GM19328 (cell line): ENCODE results near the gene RIPPLY2.

Source experiments
- ATAC-seq: cut with Tn5 transposase; IDR thresholded peaks from one replicate; pipeline ENCODE4 v1.9.1; 2021; ENCODE audit warnings: mild to moderate bottlenecking, moderate library complexity; ENCODE audit not compliant: unreplicated experiment

RIPPLY2 gene

DNA sequence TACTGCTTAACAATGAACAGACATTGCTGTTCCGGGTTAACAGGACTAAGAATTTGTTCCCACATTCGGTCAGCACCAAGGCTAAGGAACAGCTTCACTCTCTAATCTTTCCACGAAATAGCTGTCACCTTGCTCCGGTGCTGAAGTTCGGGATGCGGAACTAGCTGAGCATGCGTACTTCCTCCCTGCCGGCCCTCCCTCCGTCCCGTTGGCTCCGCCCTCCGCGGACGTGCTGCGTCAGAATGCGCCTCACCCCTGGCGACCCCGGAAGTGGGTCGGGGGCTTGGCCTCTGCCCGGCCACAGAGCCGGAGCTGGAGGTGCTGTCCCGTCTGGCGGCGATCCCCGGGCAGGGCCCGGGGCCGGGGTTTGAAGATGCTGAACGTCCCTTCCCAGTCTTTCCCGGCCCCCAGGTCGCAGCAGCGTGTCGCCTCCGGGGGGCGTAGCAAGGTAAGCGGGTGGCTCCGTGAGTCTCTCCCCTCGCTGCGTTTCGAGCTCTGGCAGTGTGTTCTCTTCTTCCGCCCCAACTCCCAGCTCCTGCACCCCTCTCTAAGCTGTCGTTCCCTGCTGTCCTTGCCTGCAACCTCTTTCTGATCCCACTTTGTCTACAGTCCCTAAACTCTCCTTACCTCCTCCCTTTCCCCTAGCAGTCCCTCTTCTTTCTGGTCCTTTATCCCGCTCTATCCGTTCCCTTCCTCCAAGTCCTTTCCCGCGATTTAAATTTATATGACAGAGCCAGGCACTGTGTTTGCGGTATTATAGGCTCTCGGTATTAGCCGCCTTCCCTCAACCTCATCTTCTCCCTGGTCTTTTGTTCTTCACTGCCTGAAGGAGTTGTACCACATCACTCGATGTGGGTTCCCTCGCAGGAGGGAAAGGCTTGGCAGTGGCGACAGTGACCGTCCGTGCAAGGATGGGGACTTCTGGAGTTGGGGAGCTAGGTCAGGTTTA is 6.5 kb downstream of the RIPPLY2 start, which contains the start of gene CYB5R4:
Gene CYB5R4 (plus strand): TSS at position 280 of the 949 bp plus-strand sequence. CDS start 94 bp downstream, at position 374.
- ATAC-seq: peak; percentile 98

DNA sequence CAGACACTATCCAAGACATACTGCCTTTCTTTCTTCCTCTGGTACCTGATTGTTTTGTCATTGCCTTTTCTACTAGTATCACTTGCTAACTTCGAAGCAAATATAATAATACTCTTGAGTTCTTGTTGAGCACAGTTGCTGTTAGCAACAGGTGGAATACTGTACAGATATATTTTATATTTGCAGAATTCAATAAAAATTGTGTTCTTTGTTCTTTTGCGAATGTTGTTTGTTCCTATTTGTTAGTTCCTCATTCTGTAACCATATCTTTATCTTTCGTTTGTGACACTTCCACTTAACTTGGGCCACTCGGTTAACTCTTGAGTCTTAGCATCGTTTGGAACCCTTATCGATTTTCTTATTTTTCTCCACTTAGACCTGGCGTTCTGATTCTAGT is 7.2 kb downstream of the RIPPLY2 start:
- no peak for ATAC-seq

DNA sequence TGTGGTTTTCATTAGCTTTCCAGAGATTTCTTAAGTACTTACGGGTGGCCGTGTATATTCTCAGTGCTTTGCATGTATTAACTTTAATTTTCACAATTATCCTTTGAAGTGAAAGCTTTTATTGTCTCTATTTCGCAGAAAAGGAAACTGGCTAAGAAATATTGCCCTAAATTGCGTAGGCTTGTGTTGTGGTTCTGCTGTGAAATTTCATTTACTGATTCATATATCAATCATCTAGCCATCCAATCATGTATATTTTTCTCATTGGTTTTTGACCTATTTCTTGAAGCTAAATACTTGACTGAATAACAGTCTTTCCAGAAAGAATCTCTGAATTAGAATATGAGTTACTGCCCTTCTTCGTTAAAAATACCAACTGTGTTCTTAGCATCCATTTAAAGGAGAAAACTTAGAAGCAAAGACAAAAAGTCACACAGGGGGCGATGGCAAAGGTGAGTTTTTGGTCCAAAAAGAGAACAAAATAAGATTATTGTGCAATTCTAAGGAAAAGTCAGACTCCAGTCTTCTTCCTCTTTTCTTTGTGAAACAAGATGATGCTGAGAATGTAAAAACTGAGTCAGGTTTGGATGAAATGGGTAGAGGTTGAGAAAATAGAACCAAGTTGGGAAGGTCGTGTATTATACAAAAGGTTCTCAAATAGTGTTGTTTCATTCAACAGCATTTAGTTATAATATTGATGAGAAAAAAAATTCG is 7.8 kb downstream of the RIPPLY2 start:
- ATAC-seq: no peak

DNA sequence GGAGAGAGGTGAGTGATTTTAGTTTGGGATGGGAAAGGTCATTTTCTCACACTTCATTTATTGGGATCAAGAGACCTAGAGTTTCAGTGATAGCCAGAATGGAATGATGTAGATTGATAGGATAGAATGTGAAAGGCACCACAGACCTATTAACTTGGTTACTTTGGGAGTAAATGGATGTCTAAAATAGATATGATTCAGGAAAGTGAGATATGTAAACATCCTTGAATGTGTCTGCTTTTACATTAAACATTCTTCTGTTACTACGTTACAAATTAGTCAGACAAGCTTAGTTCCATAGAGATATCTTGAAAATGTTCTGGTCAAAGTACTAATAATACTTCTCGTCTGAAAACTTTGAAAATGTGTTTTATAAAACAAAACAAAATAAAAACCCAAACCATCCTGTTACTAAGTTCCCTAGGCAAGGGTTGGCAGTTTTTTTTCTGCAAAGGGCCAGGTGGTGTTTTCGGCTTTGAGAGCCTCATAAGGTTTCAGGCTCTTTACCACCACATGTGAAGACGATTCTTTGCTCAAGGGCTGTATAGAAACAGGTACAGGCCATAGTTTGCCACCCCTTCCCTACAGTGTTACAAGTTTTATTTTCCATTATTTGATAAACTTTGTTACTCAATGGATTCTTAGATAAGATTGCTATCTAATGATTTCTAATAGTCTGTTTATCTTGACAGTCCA is 9.8 kb downstream of the RIPPLY2 start:
- no peak for ATAC-seq

DNA sequence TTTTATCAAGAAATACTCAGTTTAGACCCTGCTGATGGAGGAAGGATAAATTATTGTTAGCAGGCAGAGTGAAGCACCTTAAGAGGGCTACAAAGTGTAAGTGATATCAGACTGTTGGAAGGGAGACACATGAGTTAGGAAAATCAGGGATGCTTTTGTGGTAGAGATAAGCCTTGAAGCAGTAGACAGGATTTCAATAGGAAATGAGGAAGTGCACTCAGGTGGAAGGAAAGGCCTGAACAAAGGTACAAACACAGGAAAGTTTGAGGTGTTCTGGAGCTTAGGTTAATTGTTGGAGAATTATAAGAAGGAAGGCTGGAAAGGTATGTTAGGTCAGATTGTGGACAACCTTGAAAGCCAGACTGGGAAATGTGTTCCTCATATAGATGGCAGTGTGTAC is 13.9 kb downstream of the RIPPLY2 start:
- ATAC-seq: no peak

DNA sequence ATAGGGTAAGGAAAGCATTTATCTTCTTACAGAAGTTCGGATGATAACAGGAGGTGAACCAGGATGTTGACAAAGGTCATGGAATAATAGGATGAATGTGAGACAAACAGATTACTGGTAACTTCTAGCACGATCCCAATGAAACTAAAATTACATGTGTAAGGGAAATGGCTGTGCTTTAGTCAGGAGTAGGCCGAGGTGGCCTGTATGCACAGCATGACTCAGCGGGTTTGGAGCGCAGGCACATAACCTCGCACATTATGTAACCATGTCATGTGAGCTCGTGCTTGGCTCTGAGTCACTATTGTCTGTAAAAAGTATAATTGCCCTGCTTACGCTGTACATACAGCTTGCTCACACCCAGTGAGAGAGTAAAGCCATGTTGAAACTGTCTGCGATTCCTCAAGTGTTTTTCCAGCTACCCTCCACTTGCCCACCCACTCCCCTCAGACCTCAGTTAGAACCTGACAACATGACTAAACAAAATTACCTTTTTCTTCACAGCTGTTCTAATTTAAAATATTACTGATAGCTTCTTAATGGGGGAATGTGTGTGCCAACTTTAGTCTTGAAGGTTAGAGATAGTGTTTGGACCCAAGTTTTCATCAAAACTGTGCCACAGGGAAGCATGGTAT is 14.5 kb downstream of the RIPPLY2 start:
- no peak for ATAC-seq

DNA sequence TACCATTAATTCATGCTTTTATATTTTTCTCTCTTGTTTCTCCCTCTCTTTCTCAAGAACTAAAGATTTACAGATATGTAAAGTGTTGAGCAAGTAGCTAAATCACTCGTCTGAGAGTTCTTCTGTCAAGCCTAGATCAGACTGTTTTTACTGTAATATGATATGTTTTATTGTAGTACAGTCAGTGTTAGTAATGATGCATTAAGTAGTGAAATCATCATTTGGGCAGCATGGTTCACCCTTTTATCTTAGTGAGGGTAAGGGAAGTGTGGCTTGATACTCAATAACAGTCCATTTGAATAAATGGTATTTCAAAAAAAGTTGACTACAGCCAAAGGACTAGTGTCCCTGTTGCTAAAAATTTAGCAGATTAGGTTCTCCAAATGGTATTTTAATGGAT is 15.5 kb downstream of the RIPPLY2 start:
- no peak for ATAC-seq

DNA sequence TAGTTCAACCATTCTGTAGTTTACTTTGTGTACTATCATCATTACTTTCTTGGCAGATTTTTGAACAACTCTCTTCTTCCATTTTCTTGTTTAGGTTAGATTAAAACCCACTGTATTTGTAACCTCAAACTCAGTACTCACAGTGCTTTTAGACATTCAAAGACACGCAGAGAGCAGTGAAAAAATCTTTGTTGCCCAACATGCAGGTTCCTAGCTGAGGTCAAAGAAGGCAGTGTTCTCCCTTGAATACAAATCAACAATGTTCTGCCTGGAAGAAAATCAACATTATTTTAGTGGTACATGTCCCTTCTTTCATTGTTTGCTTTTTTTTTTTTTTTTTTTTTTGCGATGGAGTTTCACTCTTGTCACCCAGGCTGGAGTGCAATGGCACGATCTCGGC is 17.5 kb downstream of the RIPPLY2 start:
- ATAC-seq: no peak

DNA sequence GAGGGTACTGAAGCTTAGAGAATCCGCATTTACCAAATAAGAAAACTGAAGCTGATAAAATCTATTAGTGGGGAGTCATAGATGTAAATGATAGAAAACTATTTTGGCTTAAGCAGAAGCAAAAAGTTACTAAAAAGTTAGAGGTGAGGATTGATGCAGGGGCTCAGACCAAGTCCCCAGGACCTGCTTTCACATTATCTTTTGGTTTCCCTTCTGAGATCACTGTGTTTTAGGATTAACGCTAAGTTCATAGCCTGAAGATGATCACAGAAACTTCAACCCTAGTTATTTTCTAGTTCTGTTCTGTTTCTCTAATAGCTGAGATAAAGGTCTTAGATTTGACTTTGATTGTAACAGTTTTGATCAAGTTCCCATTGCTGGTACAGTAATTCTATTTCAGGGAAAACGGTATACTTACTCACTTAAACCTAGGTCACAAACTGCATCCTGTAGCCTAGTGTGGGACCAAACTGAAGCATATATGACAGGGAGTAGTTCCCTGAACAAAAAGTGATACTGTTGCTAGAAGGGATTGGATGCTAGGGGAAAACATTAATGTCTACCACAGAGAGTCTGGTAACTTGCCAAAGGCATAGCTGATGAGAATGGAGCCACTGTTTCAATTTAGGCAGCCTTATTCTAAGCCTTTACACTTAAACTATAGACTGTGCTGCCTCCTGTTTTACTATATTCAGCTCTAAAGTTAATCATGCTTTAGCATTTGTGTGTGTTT is 19.4 kb downstream of the RIPPLY2 start:
- no peak for ATAC-seq

DNA sequence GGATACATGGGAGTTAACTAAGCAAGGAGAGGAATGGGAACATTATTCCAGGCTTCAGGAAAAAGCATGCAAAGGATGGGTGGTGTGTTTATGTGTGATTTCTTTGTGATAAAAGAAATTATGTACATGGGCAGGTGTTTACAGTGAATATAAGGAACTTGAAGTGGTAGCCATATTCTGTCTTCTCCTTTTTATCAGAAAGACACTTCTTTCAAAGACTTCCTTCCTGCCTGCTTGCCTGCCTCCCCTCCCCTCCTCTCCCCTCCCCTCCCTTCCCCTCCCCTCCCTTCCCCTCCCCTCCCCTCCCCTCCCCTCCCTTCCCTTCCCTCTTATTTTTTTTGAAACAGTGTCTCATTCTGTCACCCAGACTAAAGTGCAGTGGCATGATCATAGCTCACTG is 20.7 kb downstream of the RIPPLY2 start:
- ATAC-seq: no peak

DNA sequence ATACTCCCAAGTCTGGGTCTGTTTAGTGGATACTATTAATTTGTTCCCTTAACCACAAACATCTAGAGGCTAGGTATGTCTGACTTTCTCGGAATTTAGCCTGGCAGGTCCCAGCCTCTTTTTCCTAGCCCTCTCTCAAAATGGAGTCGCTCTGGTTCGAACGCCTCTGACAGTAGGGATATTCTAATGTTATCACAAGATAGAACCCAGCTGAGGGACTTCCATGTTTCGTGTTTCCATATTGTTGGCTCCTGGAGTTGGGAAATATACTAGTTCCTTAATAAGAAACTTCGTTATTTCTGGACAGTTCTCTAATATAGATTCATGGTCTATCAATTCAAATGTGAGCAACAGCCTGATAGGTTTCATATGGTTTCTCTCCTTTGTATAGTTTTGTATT is 22.7 kb downstream of the RIPPLY2 start:
- no peak for ATAC-seq

DNA sequence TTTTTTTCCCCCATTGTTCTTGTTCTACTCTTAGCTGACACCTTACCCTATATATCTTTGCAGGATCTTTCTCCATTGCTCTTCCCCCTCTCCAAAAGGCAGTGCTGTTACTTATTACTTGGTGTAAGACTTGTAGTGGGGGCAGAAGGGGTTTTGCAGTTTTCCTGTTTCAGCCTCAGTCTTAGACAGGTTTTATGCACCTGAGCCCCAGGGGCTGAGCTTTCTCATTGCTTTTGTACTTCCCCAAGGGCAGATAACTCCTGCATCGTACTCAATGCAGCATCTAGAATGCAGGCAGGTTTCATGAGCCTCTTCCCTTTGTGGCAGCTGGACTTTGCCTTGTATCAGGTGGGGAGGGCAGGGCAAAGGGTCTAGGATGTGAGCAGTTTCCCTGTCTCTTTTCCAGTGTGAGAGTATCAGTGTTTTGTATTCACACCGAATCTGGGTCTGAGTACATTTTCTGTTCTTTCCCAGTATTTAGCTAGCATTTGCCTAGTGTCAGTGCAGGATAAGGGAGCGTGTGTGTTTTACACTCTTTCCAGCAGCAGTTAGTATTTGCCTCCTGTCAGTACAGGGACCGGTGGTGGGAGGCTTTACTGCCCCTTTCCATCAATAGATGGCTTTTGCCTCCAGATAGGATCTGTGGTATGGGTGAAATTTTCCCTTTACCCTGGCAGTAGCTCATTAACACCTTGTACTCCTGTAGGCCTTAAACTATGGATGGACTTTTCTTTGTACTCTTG is 25.9 kb downstream of the RIPPLY2 start:
- ATAC-seq: no peak

DNA sequence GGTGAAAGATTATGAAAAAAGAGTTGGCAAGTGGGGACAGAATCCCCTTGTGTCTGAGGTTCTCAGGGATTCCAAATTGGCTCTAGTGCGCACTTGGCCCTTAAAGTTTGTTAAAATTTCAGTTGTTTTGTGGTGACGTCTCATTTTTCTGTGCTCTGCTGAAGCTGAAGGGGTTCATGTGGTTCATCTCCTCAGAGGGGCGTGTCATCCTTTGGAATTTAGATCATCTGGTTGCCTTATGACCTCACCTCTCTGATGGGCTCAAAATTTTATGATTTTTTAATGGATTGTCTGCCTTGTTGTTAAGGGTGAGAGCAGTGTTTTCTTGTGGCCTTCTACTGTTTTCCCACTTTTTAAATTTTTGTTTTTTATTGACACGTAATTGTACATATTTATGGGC is 26.6 kb downstream of the RIPPLY2 start:
- ATAC-seq: no peak

DNA sequence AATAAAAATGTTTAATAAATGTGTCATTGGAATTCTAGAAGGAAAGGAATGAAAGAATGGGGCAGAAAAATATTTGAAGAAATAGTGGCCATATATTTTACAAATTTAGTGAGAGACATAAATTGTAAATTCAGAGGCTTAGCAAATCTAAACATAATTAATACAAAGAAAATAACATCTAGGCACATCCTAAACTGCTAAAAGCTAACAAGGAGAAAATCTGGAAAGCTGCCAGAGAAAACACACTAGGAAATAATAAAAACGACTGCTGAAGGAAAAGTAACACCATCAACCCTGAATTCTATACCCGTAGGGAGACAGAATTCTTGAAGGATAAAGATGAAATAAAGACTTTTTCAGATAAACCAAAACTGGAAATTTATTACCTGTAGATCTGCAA is 30.1 kb downstream of the RIPPLY2 start:
- no peak for ATAC-seq

DNA sequence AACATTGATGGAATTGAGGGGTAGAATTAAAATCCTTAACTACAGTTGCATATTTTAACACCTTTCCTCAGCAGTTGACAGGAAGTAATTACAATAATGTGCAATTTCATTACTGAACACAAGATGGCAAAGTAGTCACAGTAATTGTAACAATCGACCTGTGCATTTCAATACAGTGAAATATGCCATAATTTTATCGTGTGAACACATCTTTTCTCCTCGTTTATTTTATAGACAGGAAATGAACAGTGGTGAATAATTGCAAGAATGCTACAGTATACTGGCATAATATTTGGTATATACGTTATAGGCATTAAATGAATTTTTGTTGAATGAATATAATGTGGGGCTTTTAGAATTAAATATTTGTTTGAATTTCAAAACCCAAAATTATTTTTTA is 31.4 kb downstream of the RIPPLY2 start:
- ATAC-seq: peak; percentile 85

DNA sequence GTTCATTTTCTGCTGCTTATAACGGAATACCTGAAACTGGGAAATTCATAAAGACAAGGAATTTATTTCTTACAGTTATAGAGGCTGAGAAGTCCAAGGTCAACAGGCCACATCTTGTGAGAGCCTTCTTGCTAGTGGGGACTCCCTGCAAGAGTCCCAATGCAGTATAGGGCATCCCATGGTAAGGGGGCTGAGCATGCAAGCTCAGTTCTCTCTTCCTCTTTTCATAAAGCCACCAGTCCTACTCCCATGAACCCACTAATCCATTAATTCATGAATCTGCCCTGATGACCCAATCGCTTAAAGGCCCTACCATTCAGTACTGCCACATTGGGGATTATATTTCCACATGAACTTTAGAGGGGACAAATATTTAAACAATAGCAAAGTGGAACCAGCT is 32.8 kb downstream of the RIPPLY2 start:
- ATAC-seq: no peak

DNA sequence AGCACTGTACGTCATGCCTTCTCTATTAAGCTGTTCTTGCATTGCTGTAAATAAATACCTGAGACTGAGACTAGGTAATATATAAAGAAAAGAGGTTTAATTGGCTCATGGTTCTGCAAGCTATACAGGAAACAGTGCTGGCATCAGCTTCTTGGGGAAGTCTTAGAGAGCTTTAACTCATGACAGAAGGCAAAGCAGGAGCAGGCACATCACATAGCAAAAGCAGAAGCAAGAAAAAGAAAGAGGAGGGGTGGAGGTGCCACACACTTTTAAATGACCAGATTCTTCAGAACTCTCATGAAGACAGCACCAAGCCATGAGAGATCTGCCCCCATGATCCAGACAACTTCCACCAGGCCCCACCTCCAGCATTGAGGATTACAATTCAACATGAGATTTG is 36.5 kb downstream of the RIPPLY2 start:
- ATAC-seq: no peak

DNA sequence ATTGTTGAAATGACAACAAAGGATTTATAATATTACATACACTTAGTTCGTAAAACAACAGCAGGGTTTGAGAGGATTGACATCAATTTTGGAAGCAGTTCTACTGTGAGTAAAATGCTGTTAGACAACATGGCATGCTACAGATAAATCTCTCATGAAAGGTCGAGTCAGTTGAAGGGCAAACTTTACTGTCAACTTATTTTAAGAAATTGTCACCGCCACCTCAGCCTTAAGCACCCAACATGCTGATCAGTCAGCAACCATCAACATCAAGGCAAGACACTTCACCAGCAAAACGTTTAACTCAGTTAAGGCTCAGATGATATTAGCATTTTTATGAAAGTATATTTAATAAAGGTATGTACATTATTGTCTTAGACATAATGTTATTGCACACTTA is 37.4 kb downstream of the RIPPLY2 start:
- no peak for ATAC-seq

DNA sequence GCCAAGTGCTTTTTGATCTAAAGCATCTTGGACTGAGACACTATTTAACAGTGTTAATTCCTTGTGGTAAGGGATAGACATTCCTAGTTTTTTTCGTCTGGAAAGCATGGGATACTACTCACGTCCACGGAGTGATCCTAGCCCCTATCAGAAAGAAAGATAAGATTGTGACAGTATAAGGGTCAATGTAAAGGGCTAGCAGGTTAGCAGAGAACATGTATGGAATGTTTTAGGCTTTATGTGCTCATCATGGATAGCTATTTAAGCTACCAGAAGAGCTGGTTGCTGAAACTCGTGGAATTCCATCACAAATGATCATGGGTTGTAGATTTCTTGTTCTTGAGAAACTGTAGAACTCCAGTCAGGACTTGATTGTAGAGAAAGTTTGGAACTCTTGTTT is 38.4 kb downstream of the RIPPLY2 start:
- ATAC-seq: no peak

DNA sequence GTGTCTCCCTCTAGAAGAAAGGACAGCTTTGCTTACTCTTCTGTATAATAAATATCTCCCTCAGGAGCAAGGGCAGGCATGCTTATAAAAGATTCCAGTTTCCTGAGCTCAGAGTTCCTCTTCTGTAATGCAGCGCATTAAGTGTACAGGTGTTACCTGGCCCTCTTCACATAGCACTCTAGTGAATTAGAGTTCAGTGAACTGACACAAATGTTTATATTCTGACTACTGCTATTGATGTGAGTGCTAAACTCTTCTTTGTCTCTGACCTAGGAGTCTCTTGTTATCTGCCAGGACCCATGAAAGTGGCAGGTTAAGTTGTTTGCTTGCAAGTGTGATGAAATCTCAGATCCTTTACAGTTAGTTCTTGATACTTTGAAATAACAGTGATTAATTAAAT is 39.9 kb downstream of the RIPPLY2 start:
- no peak for ATAC-seq
